HG03565 (cell line): ENCODE results near the gene MAL.
"Not testable (repeated sequence)": the region's sequence is repeated elsewhere in the genome, so short reads cannot be mapped to it uniquely, and the experiment has no call there.

Experiments used
- ATAC-seq: cut with Tn5 transposase; IDR thresholded peaks from one replicate; pipeline ENCODE4 v1.9.1; 2021; ENCODE audit warnings: mild to moderate bottlenecking, moderate library complexity; ENCODE audit not compliant: unreplicated experiment

MAL gene

DNA sequence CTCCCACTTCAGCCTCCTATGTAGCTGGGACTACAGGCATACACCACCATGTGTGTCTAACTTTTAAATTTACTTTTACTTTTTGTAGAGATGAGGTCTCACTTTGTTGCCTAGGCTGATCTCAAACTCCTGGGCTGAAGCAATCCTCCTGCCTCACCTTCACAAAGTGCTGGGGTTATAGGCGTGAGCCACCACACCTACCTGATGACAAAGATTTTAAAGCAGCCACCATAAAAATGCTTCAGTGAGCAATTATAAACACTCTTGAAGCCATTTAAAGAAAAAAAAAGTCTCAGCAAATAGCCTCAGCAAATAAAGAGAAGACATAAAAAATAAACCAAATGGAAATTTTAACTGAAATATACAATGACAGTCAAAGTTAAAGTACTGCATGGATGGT lies 60.5 kb downstream of the MAL start:
- no peak for ATAC-seq

GRCh38 chr2:95087379-95087778 lies 61.9 kb downstream of the MAL start:
- no peak for ATAC-seq

- no peak for ATAC-seq
Observed at GRCh38 chr2:95091885-95092555, 66.5 kb downstream of the MAL start.

DNA sequence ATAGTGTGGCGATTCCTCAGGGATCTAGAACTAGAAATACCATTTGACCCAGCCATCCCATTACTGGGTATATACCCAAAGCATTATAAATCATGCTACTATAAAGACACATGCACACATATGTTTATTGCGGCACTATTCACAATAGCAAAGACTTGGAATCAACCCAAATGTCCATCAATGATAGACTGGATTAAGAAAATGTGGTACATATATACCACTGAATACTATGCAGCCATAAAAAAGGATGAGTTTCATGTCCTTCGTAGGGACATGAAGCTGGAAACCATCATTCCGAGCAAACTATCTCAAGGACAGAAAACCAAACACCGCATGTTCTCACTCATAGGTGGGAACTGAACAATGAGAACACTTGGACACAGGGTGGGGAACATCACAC lies 72.8 kb downstream of the MAL start:
- ATAC-seq, result not testable (repeated sequence)

DNA sequence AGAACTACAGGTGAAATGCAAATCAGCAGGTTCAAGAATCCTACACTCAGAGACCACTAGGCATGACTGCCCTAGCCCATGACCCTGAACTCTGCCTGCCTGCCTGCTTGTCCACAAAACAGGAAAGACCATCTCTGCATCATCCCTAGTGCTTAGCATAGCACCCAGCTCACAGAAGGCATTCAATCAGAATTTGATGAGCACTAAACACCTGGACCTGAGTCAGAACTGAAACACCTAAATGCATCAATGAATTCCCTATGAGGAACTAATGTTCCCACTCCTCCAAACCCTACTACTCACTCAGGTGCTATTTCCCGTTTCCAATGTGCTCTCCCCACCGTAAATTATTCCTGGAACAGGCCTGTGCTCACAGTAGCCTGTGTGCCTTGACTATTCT lies 74.4 kb downstream of the MAL start:
- ATAC-seq, result no peak
